GM20000 (cell line): Measurements from ENCODE around the gene BZW1.

Source experiments
- DNase-seq: peaks from one replicate; pipeline ENCODE4 v3.0.0; 2012; ENCODE audit warnings: low spot score
- TF ChIP-seq, protein P1 (sequence below): IDR thresholded peaks from 2 replicates; pipeline ENCODE4 v1.5.1; 2012; ENCODE audit warnings: mild to moderate bottlenecking, control low read depth; ENCODE audit errors: extremely low read depth, missing control alignments

BZW1 gene

DNA sequence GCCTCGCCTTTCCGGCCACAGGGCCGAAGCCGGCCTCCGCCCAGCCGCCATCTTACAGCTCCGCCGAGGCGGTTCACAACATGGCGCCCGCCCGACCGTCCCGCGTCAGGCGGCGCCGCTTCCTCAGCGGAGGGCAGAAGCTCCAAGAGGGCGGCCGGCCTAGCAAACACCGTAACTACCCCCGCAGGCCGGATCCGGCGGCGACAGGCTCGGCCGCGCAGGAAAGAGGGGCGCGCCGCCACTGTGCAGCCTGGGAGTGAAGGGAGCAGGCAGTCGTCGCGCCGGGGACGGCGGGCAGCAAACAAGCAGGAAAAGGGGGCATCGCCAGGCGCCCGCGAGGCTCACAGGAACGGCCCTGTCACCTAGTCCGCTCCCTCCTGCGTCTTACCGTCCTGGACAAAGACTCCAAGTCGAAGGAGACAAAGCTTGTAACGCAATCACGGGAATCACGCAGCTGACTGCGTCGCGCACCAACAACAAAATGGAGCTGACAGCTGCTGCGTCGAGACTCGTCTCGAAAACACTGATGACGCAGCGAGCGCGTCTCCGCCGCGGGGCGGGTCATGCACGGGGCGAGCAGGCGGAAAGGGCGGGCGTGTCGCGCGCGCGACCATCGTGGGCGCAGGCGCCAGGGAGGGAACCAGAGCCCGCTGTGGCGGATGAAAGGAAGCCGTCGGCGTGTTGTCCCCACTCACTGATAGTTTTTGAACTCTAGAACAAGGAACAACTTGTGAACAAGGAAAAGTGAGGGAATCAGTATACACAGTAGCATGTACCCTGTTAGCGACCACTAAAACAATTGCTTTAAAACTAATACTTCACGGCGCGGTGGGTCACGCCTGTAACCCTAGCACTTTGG is 52.7 kb downstream of the BZW1 start, which contains the start of gene CLK1:
Gene CLK1, minus strand, starts transcription at position 483 of the 859 bp plus-strand sequence. CDS start 2,796 bp downstream, outside the sequence.
- TF ChIP-seq, protein P1, sequence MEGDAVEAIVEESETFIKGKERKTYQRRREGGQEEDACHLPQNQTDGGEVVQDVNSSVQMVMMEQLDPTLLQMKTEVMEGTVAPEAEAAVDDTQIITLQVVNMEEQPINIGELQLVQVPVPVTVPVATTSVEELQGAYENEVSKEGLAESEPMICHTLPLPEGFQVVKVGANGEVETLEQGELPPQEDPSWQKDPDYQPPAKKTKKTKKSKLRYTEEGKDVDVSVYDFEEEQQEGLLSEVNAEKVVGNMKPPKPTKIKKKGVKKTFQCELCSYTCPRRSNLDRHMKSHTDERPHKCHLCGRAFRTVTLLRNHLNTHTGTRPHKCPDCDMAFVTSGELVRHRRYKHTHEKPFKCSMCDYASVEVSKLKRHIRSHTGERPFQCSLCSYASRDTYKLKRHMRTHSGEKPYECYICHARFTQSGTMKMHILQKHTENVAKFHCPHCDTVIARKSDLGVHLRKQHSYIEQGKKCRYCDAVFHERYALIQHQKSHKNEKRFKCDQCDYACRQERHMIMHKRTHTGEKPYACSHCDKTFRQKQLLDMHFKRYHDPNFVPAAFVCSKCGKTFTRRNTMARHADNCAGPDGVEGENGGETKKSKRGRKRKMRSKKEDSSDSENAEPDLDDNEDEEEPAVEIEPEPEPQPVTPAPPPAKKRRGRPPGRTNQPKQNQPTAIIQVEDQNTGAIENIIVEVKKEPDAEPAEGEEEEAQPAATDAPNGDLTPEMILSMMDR: no peak
- peak; percentile 94 for DNase-seq

DNA sequence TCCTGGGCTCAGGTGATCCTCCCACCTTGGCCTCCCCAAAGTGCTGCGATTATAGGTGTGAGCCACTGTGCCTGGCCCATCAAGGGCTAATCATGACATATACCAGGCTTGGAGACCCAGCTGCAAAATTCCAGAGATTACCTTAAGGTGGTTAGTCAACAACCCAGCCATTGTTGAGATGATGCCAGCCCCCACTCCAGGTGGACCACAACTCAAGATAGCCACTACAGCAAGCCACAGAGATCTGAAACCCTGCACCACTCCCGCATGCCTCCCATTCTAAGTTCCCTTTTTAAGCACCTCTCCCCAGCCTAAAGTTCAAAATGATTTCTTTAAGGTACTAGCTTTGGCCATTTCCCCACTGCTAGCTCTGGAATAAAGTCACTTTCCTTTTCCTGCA is 57.3 kb downstream of the BZW1 start:
- DNase-seq: no peak

DNA sequence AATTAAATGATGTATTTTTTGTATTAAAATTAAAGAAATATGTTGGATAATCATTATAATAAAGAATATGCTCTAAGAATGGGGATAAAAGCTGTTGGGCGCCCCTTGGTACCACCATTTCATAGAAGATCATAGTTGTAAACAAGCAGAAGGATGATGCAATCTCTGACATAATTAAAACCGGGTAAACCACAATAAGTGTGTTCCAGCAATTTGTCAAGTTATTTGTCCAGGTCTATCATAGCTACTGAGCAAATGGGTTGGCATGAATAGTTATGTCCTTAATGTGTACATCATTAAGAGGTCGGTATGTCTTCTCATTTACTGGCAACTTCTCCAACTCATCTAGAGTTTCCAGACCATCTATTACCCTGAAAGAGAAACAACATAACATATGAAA is 59.4 kb downstream of the BZW1 start:
- no peak for DNase-seq
- TF ChIP-seq, protein P1: no peak

More for the DNA sequence above, 57.3 kb downstream of the BZW1 start:
- TF ChIP-seq, protein P1: no peak

DNA sequence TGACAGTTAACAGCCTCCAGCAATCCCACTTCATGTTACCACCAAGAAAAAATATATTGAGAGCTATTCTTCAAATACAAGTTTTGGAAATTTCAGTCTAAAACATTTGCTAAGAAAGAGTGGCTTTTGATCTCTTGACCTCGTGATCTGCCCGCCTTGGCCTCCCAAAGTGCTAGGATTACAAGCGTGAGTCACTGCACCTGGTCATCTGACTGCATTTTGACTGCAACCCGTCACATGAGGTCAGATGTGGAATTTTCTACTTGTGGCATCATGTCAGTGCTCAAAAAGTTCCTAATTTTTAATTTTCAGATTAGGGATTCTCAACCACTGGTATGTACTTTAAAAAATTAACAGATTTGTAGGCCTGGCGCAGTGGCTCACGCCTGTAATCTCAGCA is 61.9 kb downstream of the BZW1 start:
- TF ChIP-seq, protein P1: no peak
- no peak for DNase-seq
